Measurements from ENCODE around the gene SH3PXD2B. TPM values are rescaled to one million over a fixed set of nuclear protein-coding genes. Genes with fewer than 3 reads are reported as not detected.

Gene SH3PXD2B
- total and polyA plus RNA-seq, 10 donors = 2.0 to 31.8 (median 9.9) TPM

- Histone ChIP-seq H3K9me3 (no peaks in the 10 kb centered on the region), H3K27me3 (replicated peaks in 1 of 7) (peaks cover 0 to 27% (median 0%) of the 10 kb centered on the region in 7 donors), H3K36me3 (no peaks in the 10 kb centered on the region), H3K4me3 (no peak overlapping the region), H3K4me1 (peaks cover 0 to 35% (median 14%) of the 10 kb centered on the region in 6 donors), H3K27ac (no peak overlapping the region)
- 88 to 97% (median 90%) methylated on average over 3 of the region's 3 CpGs for WGBS, 5 donors
- intact Hi-C loops (cut with DNase I; ENCODE audit: low total_unique reads) = no loop called here
- DNase-seq = no peak
- TF ChIP-seq, protein P1, sequence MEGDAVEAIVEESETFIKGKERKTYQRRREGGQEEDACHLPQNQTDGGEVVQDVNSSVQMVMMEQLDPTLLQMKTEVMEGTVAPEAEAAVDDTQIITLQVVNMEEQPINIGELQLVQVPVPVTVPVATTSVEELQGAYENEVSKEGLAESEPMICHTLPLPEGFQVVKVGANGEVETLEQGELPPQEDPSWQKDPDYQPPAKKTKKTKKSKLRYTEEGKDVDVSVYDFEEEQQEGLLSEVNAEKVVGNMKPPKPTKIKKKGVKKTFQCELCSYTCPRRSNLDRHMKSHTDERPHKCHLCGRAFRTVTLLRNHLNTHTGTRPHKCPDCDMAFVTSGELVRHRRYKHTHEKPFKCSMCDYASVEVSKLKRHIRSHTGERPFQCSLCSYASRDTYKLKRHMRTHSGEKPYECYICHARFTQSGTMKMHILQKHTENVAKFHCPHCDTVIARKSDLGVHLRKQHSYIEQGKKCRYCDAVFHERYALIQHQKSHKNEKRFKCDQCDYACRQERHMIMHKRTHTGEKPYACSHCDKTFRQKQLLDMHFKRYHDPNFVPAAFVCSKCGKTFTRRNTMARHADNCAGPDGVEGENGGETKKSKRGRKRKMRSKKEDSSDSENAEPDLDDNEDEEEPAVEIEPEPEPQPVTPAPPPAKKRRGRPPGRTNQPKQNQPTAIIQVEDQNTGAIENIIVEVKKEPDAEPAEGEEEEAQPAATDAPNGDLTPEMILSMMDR (IDR thresholded peaks at IDR 0.05 in 8 of 11, conservative IDR thresholded peaks at IDR 0.05 in 3 of 11) = no peak
- TF ChIP-seq POLR2A (IDR thresholded peaks at IDR 0.05) (no peak), POLR2AphosphoS5 (IDR thresholded peaks at IDR 0.05) (no peak)
Observed at GRCh38 chr5:172424111-172424490, 30.2 kb downstream of the SH3PXD2B start.

- no peak overlapping the region for H3K4me3 ChIP-seq
- H3K9me3 ChIP-seq = no peaks in the 10 kb centered on the region
- WGBS, 5 donors = 96 to 98% (median 97%) methylated on average over 20 of the region's 20 CpGs
- peaks cover 0 to 27% (median 0%) of the 10 kb centered on the region in 7 donors for H3K27me3 ChIP-seq (replicated peaks in 1 of 7)
- H3K27ac ChIP-seq = no peak overlapping the region
- no peaks in the 10 kb centered on the region for H3K36me3 ChIP-seq
- intact Hi-C loops (cut with DNase I; ENCODE audit: low total_unique reads) = no loop called here
- no peak for DNase-seq
- no peak for TF ChIP-seq POLR2AphosphoS5 (IDR thresholded peaks at IDR 0.05)
- no peak for TF ChIP-seq POLR2A (IDR thresholded peaks at IDR 0.05)
- TF ChIP-seq, protein P1 (IDR thresholded peaks at IDR 0.05 in 8 of 11, conservative IDR thresholded peaks at IDR 0.05 in 3 of 11) = no peak
- peaks cover 0 to 35% (median 19%) of the 10 kb centered on the region in 6 donors for H3K4me1 ChIP-seq
Observed at GRCh38 chr5:172423379-172424110, 30.8 kb downstream of the SH3PXD2B start.

DNA sequence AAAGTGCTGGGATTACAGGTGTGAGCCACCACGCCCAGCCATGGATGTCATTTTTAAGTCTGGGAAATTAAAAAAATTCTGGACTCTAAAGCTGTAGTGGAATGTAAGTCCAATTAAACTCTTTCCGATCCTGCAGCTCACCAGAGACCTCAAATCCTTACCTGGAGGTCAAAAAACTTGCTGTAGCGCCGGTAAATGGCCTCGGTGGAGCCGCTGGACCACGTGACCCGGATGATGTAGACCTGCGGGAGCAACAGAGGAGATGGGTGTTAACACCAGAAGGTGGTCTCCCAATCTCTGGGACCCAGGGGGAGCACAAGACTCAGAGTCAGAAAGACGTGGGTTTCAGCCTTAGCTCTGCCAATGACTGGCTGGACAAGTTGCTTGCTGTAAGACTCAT lies 32.1 kb downstream of the SH3PXD2B start:
- H3K27ac ChIP-seq = no peak overlapping the region
- TF ChIP-seq, protein P1 (IDR thresholded peaks at IDR 0.05 in 8 of 11, conservative IDR thresholded peaks at IDR 0.05 in 3 of 11) = no peak
- TF ChIP-seq POLR2AphosphoS5 (IDR thresholded peaks at IDR 0.05) (no peak), POLR2A (IDR thresholded peaks at IDR 0.05) (no peak)

GRCh38 chr5:172421020-172421419 lies 33.3 kb downstream of the SH3PXD2B start:
- DNase-seq = no peak
- intact Hi-C loops (cut with DNase I; ENCODE audit: low total_unique reads) = no loop called here
- peaks cover 0 to 42% (median 26%) of the 10 kb centered on the region in 6 donors for H3K4me1 ChIP-seq
- H3K9me3 ChIP-seq = no peaks in the 10 kb centered on the region
- 68 to 91% (median 86%) methylated on average over 7 of the region's 7 CpGs for WGBS, 5 donors
- H3K4me3 ChIP-seq = no peak overlapping the region
- H3K36me3 ChIP-seq = no peaks in the 10 kb centered on the region
- H3K27ac ChIP-seq = peak overlapping the region in 6 of 8 donors; percentile 33 to 81 (median 71)
- peaks cover 0 to 10% (median 0%) of the 10 kb centered on the region in 7 donors for H3K27me3 ChIP-seq (replicated peaks in 1 of 7)
- TF ChIP-seq POLR2AphosphoS5 (IDR thresholded peaks at IDR 0.05) (no peak), POLR2A (IDR thresholded peaks at IDR 0.05) (no peak)
- TF ChIP-seq, protein P1 (IDR thresholded peaks at IDR 0.05 in 8 of 11, conservative IDR thresholded peaks at IDR 0.05 in 3 of 11) = no peak

More for the DNA sequence above, 32.1 kb downstream of the SH3PXD2B start:
- intact Hi-C loops (cut with DNase I; ENCODE audit: low total_unique reads) = no loop called here
- 73 to 91% (median 88%) methylated on average over 9 to 10 of the region's 10 CpGs for WGBS, 5 donors
- Histone ChIP-seq H3K9me3 (no peaks in the 10 kb centered on the region), H3K4me1 (peaks cover 0 to 42% (median 25%) of the 10 kb centered on the region in 6 donors), H3K27me3 (replicated peaks in 1 of 7) (peaks cover 0 to 22% (median 0%) of the 10 kb centered on the region in 7 donors), H3K4me3 (no peak overlapping the region), H3K36me3 (no peaks in the 10 kb centered on the region)
- DNase-seq = no peak
